IMR-90 (cell line): ENCODE results near the gene ZNF385D. TPM values are rescaled to one million over a fixed set of nuclear protein-coding genes. Genes with fewer than 3 reads are reported as not detected.

Source experiments
- ATAC-seq: fragments of 200-7000 bp; cut with Tn5 transposase; 2 replicates; pipeline ENCODE4 v1.9.1; 2020; ENCODE audit warnings: low read depth, mild to moderate bottlenecking, moderate library complexity
- BruUV-seq: library from RNA; stranded (reverse); fragments of 400-500 nt; replicated peaks from 2 replicates; lab custom pipeline; 2021; lab: Mats Ljungman, UMichigan
- CTCF ChIA-PET: fragments of 300-600 bp; formaldehyde crosslinking; extraction: SDS; loops from one replicate; lab custom pipeline; 2021; ENCODE audit warnings: antibody characterized with exemption; lab: Yijun Ruan, JAX
- POLR2A ChIA-PET: fragments of 300-600 bp; sonication (Branson Sonifier 250); formaldehyde crosslinking; loops from one replicate; lab custom pipeline; 2022; ENCODE audit warnings: antibody characterized with exemption; ENCODE audit not compliant: unreplicated experiment; lab: Charles Lee
- DNase-seq: peaks from one replicate; pipeline ENCODE4 v3.0.0; 2013
- H2AFZ ChIP-seq: replicated peaks from 2 replicates; pipeline ENCODE3; 2013; ENCODE audit warnings: low read length, mild to moderate bottlenecking; ENCODE audit not compliant: poor library complexity
- H2AK5ac ChIP-seq: 2 replicates; pipeline ENCODE4 v1.6.1; 2013; ENCODE audit warnings: low read depth, low read length, inconsistent platforms
- H2AK9ac ChIP-seq: replicated peaks from 2 replicates; pipeline ENCODE3; 2013; ENCODE audit warnings: mild to moderate bottlenecking, low read depth, low read length, moderate library complexity; ENCODE audit not compliant: poor library complexity
- H2BK120ac ChIP-seq: 2 replicates; pipeline ENCODE4 v1.6.1; 2013; ENCODE audit warnings: low read depth, low read length, inconsistent platforms
- H2BK15ac ChIP-seq: 3 replicates; pipeline ENCODE4 v1.6.1; 2013; ENCODE audit warnings: low read depth, low read length, inconsistent platforms
- H2BK20ac ChIP-seq: 2 replicates; pipeline ENCODE4 v1.6.1; 2013; ENCODE audit warnings: low read depth, mild to moderate bottlenecking, inconsistent platforms, low read length, moderate library complexity
- H2BK5ac ChIP-seq: 2 replicates; pipeline ENCODE4 v1.6.1; 2013; ENCODE audit warnings: mild to moderate bottlenecking, low read depth, low read length, inconsistent platforms; ENCODE audit not compliant: poor library complexity, severe bottlenecking
- H3K14ac ChIP-seq: replicated peaks from 2 replicates; pipeline ENCODE4 v1.6.1; 2013; ENCODE audit warnings: low read depth, low read length, inconsistent platforms
- H3K18ac ChIP-seq: 2 replicates; pipeline ENCODE4 v1.6.1; 2013; ENCODE audit warnings: low read depth, low read length, control low read depth
- H3K23ac ChIP-seq: 2 replicates; pipeline ENCODE4 v1.6.1; 2013; ENCODE audit warnings: low read depth, low read length, inconsistent platforms
- H3K27ac ChIP-seq: 2 replicates; pipeline ENCODE4 v1.5.1; 2013; ENCODE audit warnings: mild to moderate bottlenecking, control low read depth, low read length; ENCODE audit not compliant: insufficient read depth
- H3K27me3 ChIP-seq: 2 replicates; pipeline ENCODE4 v1.6.1; 2013; ENCODE audit warnings: low read length; ENCODE audit not compliant: control insufficient read depth, insufficient read depth
- H3K36me3 ChIP-seq: 2 replicates; pipeline ENCODE4 v1.6.1; 2013; ENCODE audit warnings: low read length, mixed read lengths; ENCODE audit not compliant: control insufficient read depth, insufficient read depth
- H3K4ac ChIP-seq: 2 replicates; pipeline ENCODE4 v1.6.1; 2013; ENCODE audit warnings: low read depth, low read length, inconsistent platforms
- H3K4me1 ChIP-seq: 2 replicates; pipeline ENCODE4 v1.6.1; 2013; ENCODE audit warnings: low read length, mixed read lengths; ENCODE audit not compliant: control insufficient read depth, insufficient read depth
- H3K4me2 ChIP-seq: 2 replicates; pipeline ENCODE4 v1.6.1; 2013; ENCODE audit warnings: low read depth, mild to moderate bottlenecking, control low read depth, low read length, moderate library complexity
- H3K4me3 ChIP-seq: 2 replicates; pipeline ENCODE4 v1.5.1; 2013; ENCODE audit warnings: low read depth, mild to moderate bottlenecking, control low read depth, low read length, moderate library complexity; ENCODE audit not compliant: insufficient read depth
- H3K56ac ChIP-seq: 2 replicates; pipeline ENCODE4 v1.6.1; 2013; ENCODE audit warnings: low read length, inconsistent platforms; ENCODE audit not compliant: insufficient read depth; ENCODE audit errors: extremely low read depth
- H3K79me1 ChIP-seq, 2 experiments: 2 replicates each; pipeline ENCODE4 v1.6.1; 2013; ENCODE audit warnings: low read length in 2 of 2, inconsistent platforms in 1 of 2, low read depth in 1 of 2
- H3K9ac ChIP-seq: 2 replicates; pipeline ENCODE4 v1.6.1; 2013; ENCODE audit warnings: low read depth, low read length, control low read depth
- H3K9me1 ChIP-seq: 2 replicates; pipeline ENCODE4 v1.6.1; 2013; ENCODE audit warnings: low read length, inconsistent platforms; ENCODE audit not compliant: insufficient read depth
- H3K9me3 ChIP-seq: 2 replicates; pipeline ENCODE4 v1.6.1; 2013; ENCODE audit warnings: low read length; ENCODE audit not compliant: control insufficient read depth, insufficient read depth
- H4K20me1 ChIP-seq: 2 replicates; pipeline ENCODE4 v1.6.1; 2013; ENCODE audit warnings: low read length, inconsistent platforms; ENCODE audit not compliant: insufficient read depth
- H4K5ac ChIP-seq: 2 replicates; pipeline ENCODE4 v1.6.1; 2013; ENCODE audit warnings: mild to moderate bottlenecking, low read depth, low read length, control low read depth
- H4K8ac ChIP-seq, 2 experiments: 2 replicates each; pipeline ENCODE4 v1.6.1; 2013; ENCODE audit warnings: low read depth in 2 of 2, low read length in 2 of 2, control low read depth in 1 of 2, inconsistent platforms in 1 of 2
- H4K91ac ChIP-seq: 2 replicates; pipeline ENCODE4 v1.6.1; 2013; ENCODE audit warnings: low read depth, low read length, inconsistent platforms; ENCODE audit not compliant: insufficient read depth
- BHLHE40 ChIP-seq: fragments of 150-350 bp; IDR thresholded peaks from 2 replicates; pipeline ENCODE4 v1.6.1; 2016; ENCODE audit warnings: mild to moderate bottlenecking, low read depth, low read length
- CEBPB ChIP-seq: IDR thresholded peaks from 2 replicates; pipeline ENCODE4 v1.6.1; 2012; ENCODE audit warnings: low read depth, low read length, improper control_type of control experiment
- CHD1 ChIP-seq: IDR thresholded peaks from 2 replicates; pipeline ENCODE4 v1.6.1; 2012; ENCODE audit warnings: low read depth, low read length, improper control_type of control experiment
- CTCF ChIP-seq: conservative IDR thresholded peaks from 2 replicates; pipeline ENCODE4 v1.5.1; 2012; ENCODE audit warnings: mild to moderate bottlenecking, low read depth, low read length, improper control_type of control experiment
- ELK1 ChIP-seq: fragments of 150-350 bp; IDR thresholded peaks from 2 replicates; pipeline ENCODE4 v1.6.1; 2016; ENCODE audit warnings: low read depth, mild to moderate bottlenecking, low read length, moderate library complexity, borderline replicate concordance
- FOS ChIP-seq: fragments of 150-350 bp; IDR thresholded peaks from 2 replicates; pipeline ENCODE4 v1.6.1; 2016; ENCODE audit warnings: low read depth, low read length
- MAFK ChIP-seq: IDR thresholded peaks from 2 replicates; pipeline ENCODE4 v1.6.1; 2012; ENCODE audit warnings: low read depth, low read length, improper control_type of control experiment
- MAZ ChIP-seq: IDR thresholded peaks from 2 replicates; pipeline ENCODE4 v1.6.1; 2012; ENCODE audit warnings: low read depth, mild to moderate bottlenecking, low read length, improper control_type of control experiment, moderate library complexity, borderline replicate concordance
- MXI1 ChIP-seq: IDR thresholded peaks from 2 replicates; pipeline ENCODE4 v1.6.1; 2012; ENCODE audit warnings: low read depth, mild to moderate bottlenecking, low read length, moderate library complexity, borderline replicate concordance
- NFE2L2 ChIP-seq: fragments of 150-350 bp; IDR thresholded peaks from 2 replicates; pipeline ENCODE4 v1.6.1; 2016; ENCODE audit warnings: low read depth, mild to moderate bottlenecking, low read length
- RAD21 ChIP-seq: IDR thresholded peaks from 2 replicates; pipeline ENCODE4 v1.6.1; 2012; ENCODE audit warnings: low read length, improper control_type of control experiment
- RCOR1 ChIP-seq: IDR thresholded peaks from 2 replicates; pipeline ENCODE4 v1.6.1; 2012; ENCODE audit warnings: mild to moderate bottlenecking, low read length, improper control_type of control experiment; ENCODE audit not compliant: insufficient replicate concordance
- RFX5 ChIP-seq: IDR thresholded peaks from 2 replicates; pipeline ENCODE4 v1.8.0; 2012; ENCODE audit warnings: low read depth, mild to moderate bottlenecking, low read length, moderate library complexity
- SMC3 ChIP-seq: fragments of 150-350 bp; IDR thresholded peaks from 2 replicates; pipeline ENCODE4 v1.6.1; 2016; ENCODE audit warnings: low read depth, mild to moderate bottlenecking, antibody characterized with exemption, low read length, moderate library complexity
- USF2 ChIP-seq: fragments of 150-350 bp; IDR thresholded peaks from 2 replicates; pipeline ENCODE4 v1.6.1; 2017; ENCODE audit warnings: mild to moderate bottlenecking, antibody characterized with exemption, low read length, low read depth
- WGBS, 2 experiments: methylation state at CpG; one replicate each; pipeline versions ENCODE4 v1.1.5 to v1.1.7; 2013; ENCODE audit warnings: missing lambda C conversion rate in 2 of 2; ENCODE audit not compliant: insufficient read length in 1 of 2; ENCODE audit errors: extremely low coverage in 2 of 2; 5-methylcytosine and 5-hydroxymethylcytosine counted together
- dilution Hi-C: fragments of 300-500 bp; cut with HindIII; formaldehyde crosslinking; loops from one replicate; pipeline ENCODE4 v1.14.3; 2018; ENCODE audit warnings: low sequenced_read_pairs; ENCODE audit not compliant: unreplicated experiment
- in situ Hi-C: fragments of 300-500 bp; cut with MboI; formaldehyde crosslinking; loops from 3 replicates; pipeline ENCODE4 v1.14.3; 2019; ENCODE audit warnings: low sequenced_read_pairs, inconsistent platforms, mixed read lengths
- intact Hi-C: fragments of 100-400 bp; cut with micrococcal nuclease; formaldehyde crosslinking; loops from 2 replicates; pipeline ENCODE4 v1.10.0; 2022
- polyA plus RNA-seq, 3 experiments: library from polyadenylated mRNA; depleted of rRNA; stranded (reverse); fragments of >200 nt; gene quantifications; 2 replicates each; pipeline ENCODE4 v1.2.3, GENCODE V29; 2012; ENCODE audit warnings: low replicate concordance in 1 of 3
- total RNA-seq: library from RNA; depleted of rRNA; stranded (reverse); fragments of >200 nt; gene quantifications from 2 replicates; pipeline ENCODE4 v1.2.3, GENCODE V29; 2012

ZNF385D gene
- total and polyA plus RNA-seq, 2 of the 4 experiments (the other 2 are of a cell fraction), result 0.18 to 2.4 TPM

GRCh38 chr3:21752749-21753347, 1.8 kb upstream of the ZNF385D start:
- no peak overlapping the region for H3K18ac ChIP-seq
- peak; percentile 35; the same call in 1 of the 2 replicates for ATAC-seq
- in situ Hi-C loops, result no loop called here
- H3K4me3 ChIP-seq, result no peak overlapping the region
- H3K4me2 ChIP-seq, result no peak overlapping the region
- TF ChIP-seq ELK1 (no peak), RFX5 (no peak), NFE2L2 (no peak), BHLHE40 (no peak), MAZ (no peak), USF2 (no peak), RCOR1 (no peak), MXI1 (no peak), SMC3 (no peak), RAD21 (peak; percentile 45), MAFK (no peak), FOS (no peak), CTCF (peak; percentile 52), CHD1 (no peak), CEBPB (no peak)
- H3K79me1 ChIP-seq, result no peaks in the 10 kb centered on the region
- H2AK9ac ChIP-seq, result no peak overlapping the region
- no peak overlapping the region for H2AK5ac ChIP-seq
- no peaks in the 10 kb centered on the region for H4K20me1 ChIP-seq
- no peak overlapping the region for H2BK120ac ChIP-seq
- BruUV-seq, result no TSS peak
- no peaks in the 10 kb centered on the region for H3K36me3 ChIP-seq
- no peak overlapping the region for H3K9ac ChIP-seq
- no peak overlapping the region for H2AFZ ChIP-seq
- no peak overlapping the region for H2BK20ac ChIP-seq
- intact Hi-C loops, result loop anchor here (2.0 kb wide), 2 partner anchors 142 to 364 kb away; no protein-coding TSS in a partner anchor
- H3K9me1 ChIP-seq, result no peaks in the 10 kb centered on the region
- H4K5ac ChIP-seq, result no peak overlapping the region
- H3K4me1 ChIP-seq, result no peaks in the 10 kb centered on the region
- no peak overlapping the region for H4K8ac ChIP-seq
- peak; percentile 49 for DNase-seq
- no peak overlapping the region for H3K27ac ChIP-seq
- ChIA-PET CTCF (no interaction called here), POLR2A (no interaction called here)
- no peak overlapping the region for H2BK15ac ChIP-seq
- no CpG with 5 or more reads among the region's 3 CpGs for WGBS, 2 experiments
- H4K91ac ChIP-seq, result no peak overlapping the region
- no peak overlapping the region for H3K14ac ChIP-seq
- H3K27me3 ChIP-seq, result no peaks in the 10 kb centered on the region; the same call in 1 of the 2 replicates
- H3K56ac ChIP-seq, result no peak overlapping the region
- no peak overlapping the region for H3K4ac ChIP-seq
- H3K23ac ChIP-seq, result no peak overlapping the region
- no peaks in the 10 kb centered on the region for H3K9me3 ChIP-seq
- H2BK5ac ChIP-seq, result no peak overlapping the region
- dilution Hi-C loops, result no loop called here
